ENCODE measurements around the gene MBD6.
"Not testable (repeated sequence)": the region's sequence is repeated elsewhere in the genome, so short reads cannot be mapped to it uniquely, and the experiment has no call there.

MBD6 gene

DNA sequence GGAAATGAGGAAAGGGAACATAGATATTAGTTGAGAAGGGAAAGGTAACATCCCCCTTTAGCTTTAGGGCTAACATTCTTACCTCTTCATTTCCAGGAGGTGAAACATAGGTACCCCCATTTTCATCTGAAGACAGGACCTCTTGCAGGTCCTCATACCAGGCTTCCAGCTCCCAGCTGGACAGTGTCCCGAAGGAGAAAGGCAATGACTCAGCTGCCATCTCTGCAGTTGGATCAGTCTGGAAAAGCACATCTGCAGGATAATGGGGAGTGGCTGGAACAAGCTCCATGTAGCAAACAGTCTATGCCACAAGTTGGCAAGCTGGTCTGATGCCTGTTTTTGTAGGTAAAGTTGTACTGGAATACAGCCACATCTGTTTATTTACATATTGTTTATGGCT lies 5.4 kb upstream of the MBD6 start:
- Histone ChIP-seq H3K4me3 (ENCODE audit: low read depth, low read length) (peak overlapping the region; percentile 93), H3K4me1 (ENCODE audit: control insufficient read depth, insufficient read depth, low read length, unreplicated experiment) (peaks cover 36% of the 10 kb centered on the region)

GRCh38 chr12:57517718-57518117 lies 4.9 kb upstream of the MBD6 start:
- Histone ChIP-seq H3K4me1 (ENCODE audit: control insufficient read depth, insufficient read depth, low read length, unreplicated experiment) (peaks cover 37% of the 10 kb centered on the region), H3K4me3 (ENCODE audit: low read depth, low read length) (peak overlapping the region; percentile 93), H3K36me3 (ENCODE audit: insufficient read depth, low read length) (peaks cover 16% of the 10 kb centered on the region), H3K79me2 (ENCODE audit: control insufficient read depth, insufficient read depth, low read length, unreplicated experiment) (peaks cover 30% of the 10 kb centered on the region), H3K27ac (ENCODE audit: low read depth, low read length) (peak overlapping the region; percentile 27)
- H3K27me3 ChIP-seq (ENCODE audit: insufficient read depth, low read length); H2AFZ ChIP-seq (ENCODE audit: low read length, unreplicated experiment): not testable (repeated sequence)

More for the DNA sequence above, 5.4 kb upstream of the MBD6 start:
- Histone ChIP-seq H3K36me3 (ENCODE audit: insufficient read depth, low read length) (peaks cover 17% of the 10 kb centered on the region), H3K27me3 (ENCODE audit: insufficient read depth, low read length) (no peaks in the 10 kb centered on the region), H2AFZ (ENCODE audit: low read length, unreplicated experiment) (no peak overlapping the region), H3K27ac (ENCODE audit: low read depth, low read length) (no peak overlapping the region), H3K79me2 (ENCODE audit: control insufficient read depth, insufficient read depth, low read length, unreplicated experiment) (peaks cover 30% of the 10 kb centered on the region)

- no peaks in the 10 kb centered on the region for H3K27me3 ChIP-seq (ENCODE audit: insufficient read depth, low read length)
- peak overlapping the region; percentile 27 for H3K27ac ChIP-seq (ENCODE audit: low read depth, low read length)
- H3K4me1 ChIP-seq (ENCODE audit: control insufficient read depth, insufficient read depth, low read length, unreplicated experiment): peaks cover 37% of the 10 kb centered on the region
- no peak overlapping the region for H2AFZ ChIP-seq (ENCODE audit: low read length, unreplicated experiment)
- H3K79me2 ChIP-seq (ENCODE audit: control insufficient read depth, insufficient read depth, low read length, unreplicated experiment): peaks cover 31% of the 10 kb centered on the region
- H3K4me3 ChIP-seq (ENCODE audit: low read depth, low read length): peak overlapping the region; percentile 93
- peaks cover 16% of the 10 kb centered on the region for H3K36me3 ChIP-seq (ENCODE audit: insufficient read depth, low read length)
Observed at GRCh38 chr12:57518176-57518919, 4.3 kb upstream of the MBD6 start.

DNA sequence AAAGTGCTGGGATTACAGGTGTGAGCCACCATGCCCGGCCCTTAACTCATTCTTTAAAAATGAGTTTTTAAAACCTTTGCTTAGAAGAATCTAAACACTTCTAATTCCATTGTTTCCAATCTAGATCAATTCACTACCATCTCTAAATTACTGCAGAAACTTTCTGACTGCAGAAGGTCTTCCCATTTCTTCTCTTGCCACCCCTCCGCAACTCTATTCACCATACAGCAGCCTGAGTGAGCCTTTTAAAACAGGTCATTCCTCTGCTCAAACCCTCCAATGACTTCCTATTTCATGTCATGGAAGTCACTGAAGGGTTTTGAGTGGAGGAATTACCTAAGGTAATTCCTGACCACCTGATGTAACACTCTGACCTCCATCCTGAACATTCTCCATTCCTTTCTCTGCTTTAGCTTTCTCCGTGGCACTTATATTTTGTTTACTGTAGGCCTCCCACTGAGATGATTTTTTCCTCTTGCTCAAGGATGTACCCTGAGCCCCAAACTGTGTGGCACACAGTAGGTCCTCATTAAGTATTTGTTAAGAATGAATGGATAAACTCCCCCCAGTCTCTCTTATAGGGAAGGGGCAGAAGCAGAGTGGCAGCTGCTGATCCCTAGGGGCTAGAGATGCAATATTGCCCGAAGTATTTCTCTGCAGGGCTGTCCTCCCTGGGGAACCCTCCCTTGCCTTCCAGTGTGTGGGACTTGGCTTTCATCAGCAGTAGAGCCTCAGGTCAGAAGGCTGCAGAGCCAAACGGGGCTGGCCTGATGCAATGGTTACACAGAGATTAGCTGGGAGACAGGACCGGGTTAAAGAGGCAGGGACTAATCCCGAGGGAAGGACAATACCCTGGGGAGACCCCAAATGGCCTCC lies 3.5 kb upstream of the MBD6 start:
- Histone ChIP-seq H3K27me3 (ENCODE audit: insufficient read depth, low read length) (no peaks in the 10 kb centered on the region), H3K4me3 (ENCODE audit: low read depth, low read length) (peak overlapping the region; percentile 93), H3K79me2 (ENCODE audit: control insufficient read depth, insufficient read depth, low read length, unreplicated experiment) (peaks cover 39% of the 10 kb centered on the region), H3K4me1 (ENCODE audit: control insufficient read depth, insufficient read depth, low read length, unreplicated experiment) (peaks cover 44% of the 10 kb centered on the region), H2AFZ (ENCODE audit: low read length, unreplicated experiment) (no peak overlapping the region), H3K27ac (ENCODE audit: low read depth, low read length) (peak overlapping the region; percentile 92), H3K36me3 (ENCODE audit: insufficient read depth, low read length) (peaks cover 16% of the 10 kb centered on the region)

GRCh38 chr12:57519796-57520052 lies 2.9 kb upstream of the MBD6 start:
- Histone ChIP-seq H2AFZ (ENCODE audit: low read length, unreplicated experiment) (no peak overlapping the region), H3K4me1 (ENCODE audit: control insufficient read depth, insufficient read depth, low read length, unreplicated experiment) (peaks cover 50% of the 10 kb centered on the region), H3K36me3 (ENCODE audit: insufficient read depth, low read length) (peaks cover 16% of the 10 kb centered on the region), H3K79me2 (ENCODE audit: control insufficient read depth, insufficient read depth, low read length, unreplicated experiment) (peaks cover 45% of the 10 kb centered on the region), H3K4me3 (ENCODE audit: low read depth, low read length) (peak overlapping the region; percentile 93), H3K27ac (ENCODE audit: low read depth, low read length) (peak overlapping the region; percentile 92), H3K27me3 (ENCODE audit: insufficient read depth, low read length) (no peaks in the 10 kb centered on the region)

- peak within 1 kb of the TSS; percentile 93 for H3K4me3 ChIP-seq (ENCODE audit: low read depth, low read length)
- peaks cover 50% of the 10 kb centered on the region for H3K79me2 ChIP-seq (ENCODE audit: control insufficient read depth, insufficient read depth, low read length, unreplicated experiment)
- H3K36me3 ChIP-seq (ENCODE audit: insufficient read depth, low read length): peaks cover 16% of the 10 kb centered on the region
- no peaks in the 10 kb centered on the region for H3K27me3 ChIP-seq (ENCODE audit: insufficient read depth, low read length)
- peak within 1 kb of the TSS; percentile 95 for H3K27ac ChIP-seq (ENCODE audit: low read depth, low read length)
- peaks cover 53% of the 10 kb centered on the region for H3K4me1 ChIP-seq (ENCODE audit: control insufficient read depth, insufficient read depth, low read length, unreplicated experiment)
- H2AFZ ChIP-seq (ENCODE audit: low read length, unreplicated experiment): peak within 1 kb of the TSS; percentile 34
Observed at GRCh38 chr12:57520053-57520818, 2.4 kb upstream of the MBD6 start, which contains the start of gene DDIT3. TSS of gene DDIT3 (minus strand) at chr12:57520514. CDS start at chr12:57517406, 3,108 bp downstream.

DNA sequence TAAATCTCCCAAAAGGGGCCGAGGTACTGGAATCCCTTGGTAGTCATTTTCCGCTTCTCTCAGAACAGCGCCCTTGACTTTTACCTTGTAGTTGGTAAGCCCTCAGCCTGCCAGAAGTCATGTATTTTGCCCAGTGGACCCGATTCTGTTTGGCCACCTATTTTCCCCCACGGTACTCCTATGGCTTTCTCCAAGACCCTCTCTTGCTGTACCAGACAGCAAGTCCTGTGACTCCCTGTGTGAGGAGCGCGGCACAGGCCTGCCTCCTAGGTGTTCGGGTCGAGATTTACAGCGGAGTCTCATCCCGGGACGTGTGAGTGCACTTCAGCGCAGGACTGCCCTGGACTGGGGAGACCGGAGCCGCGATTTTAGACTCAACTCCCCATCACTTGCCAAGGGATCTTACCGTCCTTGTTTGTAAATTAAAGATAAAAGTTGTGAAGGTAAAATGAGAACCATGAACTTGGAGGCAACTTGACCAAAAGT lies 1.1 kb upstream of the MBD6 start:
- Histone ChIP-seq H3K27ac (ENCODE audit: low read depth, low read length) (peak overlapping the region; percentile 95), H3K4me3 (ENCODE audit: low read depth, low read length) (peak overlapping the region; percentile 66), H3K27me3 (ENCODE audit: insufficient read depth, low read length) (no peaks in the 10 kb centered on the region), H3K4me1 (ENCODE audit: control insufficient read depth, insufficient read depth, low read length, unreplicated experiment) (peaks cover 53% of the 10 kb centered on the region), H3K79me2 (ENCODE audit: control insufficient read depth, insufficient read depth, low read length, unreplicated experiment) (peaks cover 63% of the 10 kb centered on the region), H3K36me3 (ENCODE audit: insufficient read depth, low read length) (peaks cover 11% of the 10 kb centered on the region; the same call in 1 of the 2 replicates), H2AFZ (ENCODE audit: low read length, unreplicated experiment) (peak overlapping the region; percentile 11)

GRCh38 chr12:57522887-57523705 lies 472 bp downstream of the MBD6 start:
- Histone ChIP-seq H2AFZ (ENCODE audit: low read length, unreplicated experiment) (no peak overlapping the region), H3K27ac (ENCODE audit: low read depth, low read length) (peak overlapping the region; percentile 63), H3K4me1 (ENCODE audit: control insufficient read depth, insufficient read depth, low read length, unreplicated experiment) (peaks cover 44% of the 10 kb centered on the region), H3K27me3 (ENCODE audit: insufficient read depth, low read length) (no peaks in the 10 kb centered on the region), H3K4me3 (ENCODE audit: low read depth, low read length) (peak overlapping the region; percentile 78), H3K36me3 (ENCODE audit: insufficient read depth, low read length) (peaks cover 3% of the 10 kb centered on the region; the same call in 1 of the 2 replicates), H3K79me2 (ENCODE audit: control insufficient read depth, insufficient read depth, low read length, unreplicated experiment) (peaks cover 58% of the 10 kb centered on the region)

GRCh38 chr12:57523706-57524614 lies 1.3 kb downstream of the MBD6 start:
- H3K4me3 ChIP-seq (ENCODE audit: low read depth, low read length): peak overlapping the region; percentile 78
- no peaks in the 10 kb centered on the region for H3K27me3 ChIP-seq (ENCODE audit: insufficient read depth, low read length)
- peaks cover 36% of the 10 kb centered on the region for H3K4me1 ChIP-seq (ENCODE audit: control insufficient read depth, insufficient read depth, low read length, unreplicated experiment)
- peaks cover 3% of the 10 kb centered on the region; the same call in 1 of the 2 replicates for H3K36me3 ChIP-seq (ENCODE audit: insufficient read depth, low read length)
- peaks cover 50% of the 10 kb centered on the region for H3K79me2 ChIP-seq (ENCODE audit: control insufficient read depth, insufficient read depth, low read length, unreplicated experiment)
- H3K27ac ChIP-seq (ENCODE audit: low read depth, low read length): peak overlapping the region; percentile 63
- H2AFZ ChIP-seq (ENCODE audit: low read length, unreplicated experiment): no peak overlapping the region
